GM12878 (cell line): Measurements from ENCODE around the gene COL13A1.

Experiments
- CTCF ChIP-seq, 3 experiments: IDR thresholded peaks in 2 of 3; conservative IDR thresholded peaks in 1 of 3; 2 replicates each; pipeline ENCODE4 v1.5.1; 2011; ENCODE audit warnings: low read depth in 3 of 3, low read length in 3 of 3, mild to moderate bottlenecking in 3 of 3, control low read depth in 2 of 3, moderate library complexity in 2 of 3, inconsistent platforms in 1 of 3, mixed read lengths in 1 of 3; ENCODE audit not compliant: control insufficient read depth in 2 of 3, insufficient read depth in 1 of 3; ENCODE audit errors: extremely low read depth in 1 of 3
- HCFC1 ChIP-seq: fragments of 150-350 bp; IDR thresholded peaks from 2 replicates; pipeline ENCODE4 v1.6.1; 2014; ENCODE audit warnings: low read length
- JUNB ChIP-seq: IDR thresholded peaks from 2 replicates; pipeline ENCODE4 v1.6.1; 2016; ENCODE audit warnings: antibody characterized with exemption, mild to moderate bottlenecking
- MAX ChIP-seq: IDR thresholded peaks from 2 replicates; pipeline ENCODE4 v1.6.1; 2012; ENCODE audit warnings: low read depth, low read length, improper control_type of control experiment
- NKRF ChIP-seq: fragments of 450-650 bp; conservative IDR thresholded peaks from 2 replicates; pipeline ENCODE4 v1.6.1; 2017; ENCODE audit warnings: mild to moderate bottlenecking, moderate library complexity
- NR2C1 ChIP-seq: fragments of 450-650 bp; IDR thresholded peaks from 2 replicates; pipeline ENCODE4 v1.6.1; 2017; ENCODE audit warnings: antibody characterized with exemption, mild to moderate bottlenecking, moderate library complexity
- NRF1 ChIP-seq: conservative IDR thresholded peaks from 2 replicates; pipeline ENCODE4 v1.6.1; 2011; ENCODE audit warnings: mild to moderate bottlenecking, low read depth, low read length, improper control_type of control experiment
- POLR2A ChIP-seq: IDR thresholded peaks from 2 replicates; pipeline ENCODE4 v1.6.1; 2011; ENCODE audit warnings: low read depth, mild to moderate bottlenecking, low read length
- RAD51 ChIP-seq: fragments of 450-650 bp; IDR thresholded peaks from 2 replicates; pipeline ENCODE4 v1.6.1; 2016; ENCODE audit warnings: moderate library complexity, mild to moderate bottlenecking, inconsistent platforms
- RFX5 ChIP-seq: IDR thresholded peaks from 2 replicates; pipeline ENCODE4 v1.6.1; 2011; ENCODE audit warnings: low read depth, low read length, improper control_type of control experiment
- SMC3 ChIP-seq: IDR thresholded peaks from 2 replicates; pipeline ENCODE4 v1.6.1; 2011; ENCODE audit warnings: low read length, improper control_type of control experiment, borderline replicate concordance
- USF1 ChIP-seq: IDR thresholded peaks from 2 replicates; pipeline ENCODE4 v1.6.1; 2011; ENCODE audit warnings: borderline replicate concordance, low read depth, mild to moderate bottlenecking, moderate library complexity, mixed read lengths, low read length; ENCODE audit not compliant: insufficient read depth; ENCODE audit errors: extremely low read length
- USF2 ChIP-seq: IDR thresholded peaks from 2 replicates; pipeline ENCODE4 v1.6.1; 2011; ENCODE audit warnings: low read depth, low read length, improper control_type of control experiment, borderline replicate concordance
- YY1 ChIP-seq: IDR thresholded peaks from 2 replicates; pipeline ENCODE4 v1.6.1; 2011; ENCODE audit warnings: low read depth, mild to moderate bottlenecking, low read length

GRCh38 chr10:69939481-69939880 is 137.8 kb downstream of the COL13A1 start:
- TF ChIP-seq POLR2A, result no peak
- no peak for TF ChIP-seq MAX
- no peak for TF ChIP-seq USF2
- no peak for TF ChIP-seq YY1
- no peak for TF ChIP-seq SMC3
- TF ChIP-seq NKRF, result no peak
- no peak for TF ChIP-seq RFX5
- no peak for TF ChIP-seq HCFC1
- TF ChIP-seq RAD51, result no peak
- no peak for TF ChIP-seq CTCF (IDR thresholded peaks at IDR 0.05 in 2 of 3, conservative IDR thresholded peaks at IDR 0.05 in 1 of 3; ENCODE audit: control insufficient read depth in 2 of 3, extremely low read depth in 1 of 3, insufficient read depth in 1 of 3, low read depth in 3 of 3, low read length in 3 of 3)
- TF ChIP-seq USF1, result no peak
- TF ChIP-seq NRF1, result no peak
- TF ChIP-seq NR2C1, result no peak
- TF ChIP-seq JUNB, result no peak
